OCI-LY7 (cell line): ENCODE measurements around the gene NMRK2. TPM values are rescaled to one million over a fixed set of nuclear protein-coding genes. Genes with fewer than 3 reads are reported as not detected.
"Not testable (repeated sequence)": the region's sequence is repeated elsewhere in the genome, so short reads cannot be mapped to it uniquely, and the experiment has no call there.

Source experiments
- BruUV-seq: library from RNA; stranded (reverse); fragments of 400-500 nt; replicated peaks from 2 replicates; lab custom pipeline; 2021; lab: Mats Ljungman, UMichigan
- CTCF ChIA-PET: fragments of 300-600 bp; sonication (Branson Sonifier 250); formaldehyde crosslinking; loops from one replicate; lab custom pipeline; 2022; ENCODE audit warnings: antibody characterized with exemption; ENCODE audit not compliant: unreplicated experiment; lab: Charles Lee
- POLR2A ChIA-PET: fragments of 300-600 bp; sonication (Branson Sonifier 250); formaldehyde crosslinking; loops from one replicate; lab custom pipeline; 2022; ENCODE audit warnings: antibody characterized with exemption; lab: Charles Lee
- DNase-seq: peaks from one replicate; pipeline ENCODE4 v3.0.0-alpha.2; 2015; ENCODE audit warnings: low spot score
- H2AFZ ChIP-seq: fragments of 200-600 bp; sonication (generic), shearing (Covaris generic); 2 replicates; pipeline ENCODE4 v1.6.1; 2014; ENCODE audit warnings: mild to moderate bottlenecking, antibody characterized with exemption, low read length, moderate library complexity
- H3K27ac ChIP-seq: fragments of 200-600 bp; sonication (generic); 2 replicates; pipeline ENCODE4 v1.5.1; 2014; ENCODE audit warnings: mixed run types, low read depth, mild to moderate bottlenecking, moderate library complexity, low read length, inconsistent platforms; ENCODE audit not compliant: poor library complexity, severe bottlenecking
- H3K36me3 ChIP-seq: fragments of 200-600 bp; sonication (generic); 2 replicates; pipeline ENCODE4 v1.6.1; 2014; ENCODE audit warnings: mild to moderate bottlenecking, antibody characterized with exemption, low read length, moderate library complexity, mixed read lengths; ENCODE audit not compliant: insufficient read depth
- H3K4me1 ChIP-seq: fragments of 200-600 bp; sonication (generic); 2 replicates; pipeline ENCODE4 v1.5.1; 2014; ENCODE audit warnings: mild to moderate bottlenecking, low read length; ENCODE audit not compliant: insufficient read depth, poor library complexity, severe bottlenecking
- H3K4me2 ChIP-seq: fragments of 200-600 bp; sonication (generic); 2 replicates; pipeline ENCODE4 v1.6.1; 2014; ENCODE audit warnings: mild to moderate bottlenecking, low read length
- H3K4me3 ChIP-seq: fragments of 200-600 bp; sonication (generic); 2 replicates; pipeline ENCODE4 v1.5.1; 2014; ENCODE audit warnings: mild to moderate bottlenecking, low read depth, low read length; ENCODE audit not compliant: poor library complexity, severe bottlenecking
- H3K79me2 ChIP-seq: fragments of 200-600 bp; sonication (generic); 2 replicates; pipeline ENCODE4 v1.6.1; 2016; ENCODE audit warnings: low read depth, mild to moderate bottlenecking, low read length, moderate library complexity, mixed read lengths; ENCODE audit not compliant: insufficient read depth
- H3K9me2 ChIP-seq: fragments of 200-600 bp; sonication (generic); 2 replicates; pipeline ENCODE4 v1.6.1; 2016; ENCODE audit warnings: mild to moderate bottlenecking, low read length, mixed read lengths; ENCODE audit not compliant: insufficient read depth
- H3K9me3 ChIP-seq: fragments of 200-600 bp; sonication (generic); 2 replicates; pipeline ENCODE4 v1.6.1; 2014; ENCODE audit warnings: mild to moderate bottlenecking, mixed run types, low read length, mixed read lengths
- H4K20me1 ChIP-seq: fragments of 200-600 bp; sonication (generic); 2 replicates; pipeline ENCODE4 v1.6.1; 2014; ENCODE audit warnings: mild to moderate bottlenecking, antibody characterized with exemption, low read length, moderate library complexity, mixed read lengths; ENCODE audit not compliant: insufficient read depth
- CTCF ChIP-seq: fragments of 200-600 bp; sonication (generic); conservative IDR thresholded peaks from 2 replicates; pipeline ENCODE4 v1.5.1; 2014; ENCODE audit warnings: mild to moderate bottlenecking, antibody characterized with exemption, low read length, moderate library complexity, mixed read lengths
- EZH2phosphoT487 ChIP-seq: fragments of 200-600 bp; sonication (generic); IDR thresholded peaks from 2 replicates; pipeline ENCODE4 v1.6.1; 2018; ENCODE audit warnings: low read depth, borderline replicate concordance, mild to moderate bottlenecking, mixed run types, antibody characterized with exemption, low read length, moderate library complexity, mixed read lengths
- intact Hi-C: fragments of 100-400 bp; cut with micrococcal nuclease; formaldehyde crosslinking; loops from one replicate; pipeline ENCODE4 v1.10.0; 2022; ENCODE audit not compliant: unreplicated experiment
- total RNA-seq, 2 experiments: library from RNA; depleted of rRNA in 1 of 2; stranded (reverse); fragments of >200 nt in 1 of 2; shearing (Covaris generic) in 1 of 2; gene quantifications; 2 replicates each; pipeline ENCODE4 v1.2.3, GENCODE V29; 2014 to 2022

NMRK2 gene
- total RNA-seq, 2 experiments from 2014 or later = not detected

- Histone ChIP-seq H2AFZ (no peak overlapping the region), H4K20me1 (no peaks in the 10 kb centered on the region; the same call in 1 of the 2 replicates), H3K36me3 (no peaks in the 10 kb centered on the region), H3K4me3 (no peak overlapping the region), H3K27ac (no peak overlapping the region), H3K79me2 (no peaks in the 10 kb centered on the region), H3K9me3 (no peaks in the 10 kb centered on the region), H3K4me1 (no peaks in the 10 kb centered on the region), H3K9me2 (no peaks in the 10 kb centered on the region), H3K4me2 (no peak overlapping the region)
- DNase-seq = no peak
- no TSS peak for BruUV-seq
- TF ChIP-seq EZH2phosphoT487 (no peak), CTCF (no peak)
- CTCF ChIA-PET = no interaction called here
- POLR2A ChIA-PET = no interaction called here
- intact Hi-C loops = no loop called here
Measured at GRCh38 chr19:3944018-3944721, 11.3 kb downstream of the NMRK2 start.

- no TSS peak for BruUV-seq
- no peak overlapping the region for H3K27ac ChIP-seq
- H4K20me1 ChIP-seq = no peaks in the 10 kb centered on the region
- no peaks in the 10 kb centered on the region for H3K9me2 ChIP-seq
- POLR2A ChIA-PET = no interaction called here
- no peaks in the 10 kb centered on the region for H3K79me2 ChIP-seq
- no peaks in the 10 kb centered on the region for H3K36me3 ChIP-seq
- no peaks in the 10 kb centered on the region for H3K9me3 ChIP-seq
- CTCF ChIA-PET = no interaction called here
- H3K4me2 ChIP-seq = no peak overlapping the region
- no peak for DNase-seq
- no peak overlapping the region for H2AFZ ChIP-seq
- H3K4me3 ChIP-seq = no peak overlapping the region
- no peaks in the 10 kb centered on the region for H3K4me1 ChIP-seq
- intact Hi-C loops = no loop called here
- TF ChIP-seq EZH2phosphoT487 = no peak
- TF ChIP-seq CTCF = no peak
Measured at GRCh38 chr19:3945838-3946237, 13.0 kb downstream of the NMRK2 start.

- H3K4me1 ChIP-seq, H3K36me3 ChIP-seq, H3K4me3 ChIP-seq, H4K20me1 ChIP-seq, POLR2A ChIA-PET, H3K4me2 ChIP-seq, intact Hi-C loops, DNase-seq, BruUV-seq, H3K9me2 ChIP-seq, H2AFZ ChIP-seq, H3K79me2 ChIP-seq, H3K27ac ChIP-seq, H3K9me3 ChIP-seq: not testable (repeated sequence)
- CTCF ChIA-PET = interaction anchor here (0.6 kb wide), 1 partner anchor 57 kb away, joined by 4 read pairs; no protein-coding TSS in a partner anchor
Measured at GRCh38 chr19:3947316-3947933, 14.6 kb downstream of the NMRK2 start.
